Peyer's patch (tissue), 4 donors: Measurements from ENCODE around the gene ANKLE1. TPM values are rescaled to one million over a fixed set of nuclear protein-coding genes. Genes with fewer than 3 reads are reported as not detected.

Source experiments
- DNase-seq, 3 donors: peaks; one replicate each; pipeline ENCODE4 v3.0.0-alpha.2; 2017 to 2019
- H3K27ac ChIP-seq, 4 donors: fragments of 200-600 bp; sonication (generic); one replicate each; pipeline ENCODE4 v1.5.1; 2016 to 2019
- H3K27me3 ChIP-seq, 2 donors: fragments of 200-600 bp; sonication (generic); one replicate each; pipeline ENCODE4 v1.5.1; 2019
- H3K36me3 ChIP-seq, 3 donors: fragments of 200-600 bp; sonication (generic); one replicate each; pipeline ENCODE4 v1.5.1; 2016 to 2019
- H3K4me1 ChIP-seq, 4 donors: fragments of 200-600 bp; sonication (generic); one replicate each; pipeline ENCODE4 v1.5.1; 2016 to 2019
- H3K4me3 ChIP-seq, 4 donors: fragments of 200-600 bp; sonication (generic); 1 replicate in 3 of 4; 2 replicates in 1 of 4; pipeline ENCODE4 v1.5.1; 2016 to 2019; ENCODE audit warnings: mild to moderate bottlenecking in 1 of 4
- H3K9me3 ChIP-seq, 4 donors: fragments of 200-600 bp; sonication (generic); one replicate each; pipeline ENCODE4 v1.5.1; 2016 to 2019; ENCODE audit warnings: mild to moderate bottlenecking in 1 of 4
- POLR2A ChIP-seq, 2 donors: fragments of 450-650 bp; IDR thresholded peaks; one replicate each; pipeline ENCODE4 v1.5.1; 2017; ENCODE audit warnings: antibody characterized with exemption in 2 of 2, mild to moderate bottlenecking in 2 of 2, moderate library complexity in 2 of 2
- total RNA-seq, 4 donors: library from RNA; depleted of rRNA; stranded (reverse); fragments of >200 nt; gene quantifications; one replicate each; pipeline ENCODE4 v1.1.0, GENCODE V29; 2016
- TF ChIP-seq, protein P1 (sequence below), 6 experiments: fragments of 450-650 bp in 4 of 6; fragments of 200-600 bp in 2 of 6; sonication (generic) in 1 of 6; IDR thresholded peaks; one replicate each; pipeline ENCODE4 v1.5.1; 2017 to 2019; ENCODE audit warnings: antibody characterized with exemption in 6 of 6, mild to moderate bottlenecking in 3 of 6, moderate library complexity in 1 of 6

Gene ANKLE1
- total RNA-seq, 4 donors from 2014 or later: 0.18 to 1.3 (median 0.95) TPM; not detected in 1

DNA sequence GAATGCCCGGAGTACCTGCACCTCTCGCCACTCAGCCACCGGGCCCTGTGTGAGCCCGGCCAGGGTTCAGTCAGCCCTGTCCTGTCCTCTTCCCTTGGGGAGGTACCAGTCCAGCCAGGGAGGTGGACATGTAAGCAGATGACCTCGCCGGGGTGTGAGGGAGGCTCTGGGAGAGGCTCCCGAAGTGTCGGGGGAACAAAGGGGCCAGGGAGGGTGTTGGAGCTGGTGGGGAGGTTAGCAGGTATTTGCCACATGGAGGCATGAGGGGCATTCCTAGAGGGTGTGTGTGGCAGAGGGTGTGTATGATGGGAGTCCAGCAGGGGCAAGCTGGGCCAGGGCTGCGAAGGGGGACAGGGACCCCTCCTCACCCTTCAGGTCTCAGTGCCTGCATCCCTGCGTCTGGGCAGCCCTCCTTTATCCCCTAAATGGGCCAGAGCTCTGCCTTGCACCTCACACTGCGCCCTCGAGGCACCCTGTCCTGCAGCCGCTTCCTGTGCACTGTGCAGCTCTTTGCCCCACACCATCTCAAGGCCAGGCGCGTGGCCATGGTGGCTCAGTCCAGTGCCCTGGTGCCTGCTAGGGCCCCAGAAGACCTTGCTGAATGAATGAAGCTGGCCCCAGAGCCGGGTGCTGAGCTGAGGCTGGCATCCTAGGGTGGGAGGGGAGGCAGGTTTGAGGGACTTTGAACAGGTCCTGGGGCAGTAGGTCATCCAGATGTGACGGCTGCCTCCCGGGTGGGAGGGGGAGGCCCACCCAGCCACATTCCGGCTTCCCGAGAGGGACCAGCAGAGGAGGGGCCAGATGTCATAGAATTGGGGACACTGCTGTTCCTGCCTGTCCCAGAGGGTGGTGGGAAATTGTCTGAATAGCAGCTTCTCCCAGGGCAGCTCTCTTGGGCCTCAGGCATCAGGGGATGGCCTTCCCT, 30.8 kb downstream of the ANKLE1 start:
- H3K27me3 ChIP-seq: no peaks in the 10 kb centered on the region

DNA sequence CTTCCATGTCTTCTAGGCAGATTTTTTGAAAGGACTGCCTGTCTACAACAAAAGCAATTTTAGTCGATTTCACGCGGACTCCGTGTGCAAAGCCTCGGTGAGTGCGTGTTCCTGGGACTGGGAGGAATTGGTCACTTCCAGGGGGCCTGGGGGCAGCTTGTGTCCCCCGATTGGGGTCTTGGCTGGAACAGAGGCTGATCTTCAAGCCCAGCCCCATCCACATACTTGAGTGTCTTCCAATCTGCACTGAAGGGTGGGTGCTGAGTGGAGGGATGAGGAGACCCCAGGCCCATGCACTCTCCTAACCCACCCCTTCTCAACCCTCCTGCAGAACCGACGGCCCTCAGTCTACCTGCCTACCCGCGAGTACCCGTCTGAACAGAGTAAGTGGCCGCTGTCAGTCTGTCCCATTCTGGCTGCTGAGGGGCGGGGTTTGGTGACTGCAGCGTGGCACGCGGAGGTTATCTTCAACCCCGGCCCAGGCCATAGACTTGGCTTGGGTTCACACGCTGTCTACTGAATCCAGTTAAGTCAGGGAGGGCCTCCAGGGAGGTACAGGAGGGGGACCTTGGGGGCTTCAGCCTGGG, 32.4 kb downstream of the ANKLE1 start:
- H3K9me3 ChIP-seq: no peaks in the 10 kb centered on the region
- H3K27ac ChIP-seq: no peak overlapping the region
- peaks cover 0 to 30% (median 10%) of the 10 kb centered on the region in 4 donors for H3K4me1 ChIP-seq
- no peaks in the 10 kb centered on the region for H3K27me3 ChIP-seq
- H3K36me3 ChIP-seq: peaks cover 0 to 51% (median 0%) of the 10 kb centered on the region in 3 donors
- no peak overlapping the region for H3K4me3 ChIP-seq
- peak in 1 of 3 donors; percentile 46 for DNase-seq
- TF ChIP-seq POLR2A (IDR thresholded peaks at IDR 0.05): no peak
- TF ChIP-seq, protein P1, sequence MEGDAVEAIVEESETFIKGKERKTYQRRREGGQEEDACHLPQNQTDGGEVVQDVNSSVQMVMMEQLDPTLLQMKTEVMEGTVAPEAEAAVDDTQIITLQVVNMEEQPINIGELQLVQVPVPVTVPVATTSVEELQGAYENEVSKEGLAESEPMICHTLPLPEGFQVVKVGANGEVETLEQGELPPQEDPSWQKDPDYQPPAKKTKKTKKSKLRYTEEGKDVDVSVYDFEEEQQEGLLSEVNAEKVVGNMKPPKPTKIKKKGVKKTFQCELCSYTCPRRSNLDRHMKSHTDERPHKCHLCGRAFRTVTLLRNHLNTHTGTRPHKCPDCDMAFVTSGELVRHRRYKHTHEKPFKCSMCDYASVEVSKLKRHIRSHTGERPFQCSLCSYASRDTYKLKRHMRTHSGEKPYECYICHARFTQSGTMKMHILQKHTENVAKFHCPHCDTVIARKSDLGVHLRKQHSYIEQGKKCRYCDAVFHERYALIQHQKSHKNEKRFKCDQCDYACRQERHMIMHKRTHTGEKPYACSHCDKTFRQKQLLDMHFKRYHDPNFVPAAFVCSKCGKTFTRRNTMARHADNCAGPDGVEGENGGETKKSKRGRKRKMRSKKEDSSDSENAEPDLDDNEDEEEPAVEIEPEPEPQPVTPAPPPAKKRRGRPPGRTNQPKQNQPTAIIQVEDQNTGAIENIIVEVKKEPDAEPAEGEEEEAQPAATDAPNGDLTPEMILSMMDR (IDR thresholded peaks at IDR 0.05): no peak

More for the DNA sequence above, 30.8 kb downstream of the ANKLE1 start:
- Histone ChIP-seq H3K27ac (no peak overlapping the region), H3K36me3 (peaks cover 0 to 42% (median 0%) of the 10 kb centered on the region in 3 donors), H3K4me1 (peaks cover 0 to 31% (median 10%) of the 10 kb centered on the region in 4 donors), H3K9me3 (no peaks in the 10 kb centered on the region), H3K4me3 (no peak overlapping the region)
- no peak for DNase-seq
- TF ChIP-seq POLR2A (IDR thresholded peaks at IDR 0.05): no peak
- TF ChIP-seq, protein P1 (IDR thresholded peaks at IDR 0.05): no peak

DNA sequence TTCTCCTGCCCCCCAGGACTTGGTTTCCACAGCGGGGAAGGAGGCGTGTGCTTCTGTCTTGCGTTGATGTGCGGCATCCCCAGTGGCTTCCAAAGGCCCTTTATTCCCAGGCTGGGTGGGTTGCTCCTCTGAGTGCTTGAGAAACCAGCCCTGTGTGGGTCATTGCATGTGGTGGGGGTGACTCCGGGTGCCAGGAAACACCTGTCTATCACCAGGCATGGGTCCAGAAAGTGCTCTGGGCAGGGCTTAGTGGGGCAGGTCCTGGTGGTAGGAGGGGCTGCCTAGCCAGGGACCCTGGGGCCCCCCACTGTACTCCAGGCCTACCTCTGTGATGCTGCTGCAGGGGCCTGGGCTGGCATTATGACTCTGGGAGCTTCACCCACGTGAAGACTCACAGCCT, 37.3 kb downstream of the ANKLE1 start:
- Histone ChIP-seq H3K4me1 (peaks cover 0 to 8% (median 2%) of the 10 kb centered on the region in 4 donors), H3K27ac (no peak overlapping the region), H3K9me3 (no peaks in the 10 kb centered on the region), H3K27me3 (no peaks in the 10 kb centered on the region), H3K36me3 (peaks cover 0 to 68% (median 0%) of the 10 kb centered on the region in 3 donors), H3K4me3 (no peak overlapping the region)
- DNase-seq: no peak
- no peak for TF ChIP-seq POLR2A (IDR thresholded peaks at IDR 0.05)
- TF ChIP-seq, protein P1 (IDR thresholded peaks at IDR 0.05): no peak

DNA sequence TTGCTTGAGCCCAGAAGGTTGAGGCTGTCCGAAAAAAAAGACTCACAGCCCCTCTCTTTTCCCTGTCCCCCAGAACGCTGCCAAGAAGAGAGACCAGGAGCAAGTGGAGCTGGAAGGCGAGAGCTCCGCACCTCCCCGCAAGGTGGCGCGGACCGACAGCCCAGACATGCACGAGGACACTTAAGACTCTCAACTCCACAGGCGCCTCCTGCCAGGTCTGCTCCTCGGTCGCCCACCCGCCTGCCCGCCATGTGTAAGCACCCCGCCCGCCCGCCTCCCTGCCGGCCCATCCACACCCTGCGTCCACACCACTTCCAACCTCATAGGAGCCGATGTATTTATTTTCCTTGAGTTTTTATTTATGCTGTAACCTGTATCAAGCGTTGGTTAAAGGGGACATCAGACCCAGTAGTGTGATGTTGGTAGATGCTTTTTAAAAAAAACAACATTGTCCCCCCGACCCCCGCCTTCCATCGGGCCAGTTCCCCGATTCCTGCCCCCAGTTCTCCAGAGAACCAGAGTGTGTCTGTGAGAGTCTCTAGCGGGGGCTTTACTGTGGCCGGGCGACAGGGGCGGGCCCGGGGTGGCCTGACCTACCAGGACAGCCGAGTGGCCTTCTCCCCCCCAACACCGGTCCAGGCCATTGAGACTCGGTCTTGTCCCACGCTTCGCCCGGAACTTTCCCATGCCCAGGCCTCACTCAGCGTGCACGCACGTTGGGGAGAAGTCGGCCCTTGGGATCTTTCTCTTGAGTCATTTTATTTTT, 38.0 kb downstream of the ANKLE1 start:
- Histone ChIP-seq H3K27ac (no peak overlapping the region), H3K27me3 (no peaks in the 10 kb centered on the region), H3K4me1 (peaks cover 0 to 11% (median 2%) of the 10 kb centered on the region in 4 donors), H3K36me3 (peaks cover 0 to 61% (median 0%) of the 10 kb centered on the region in 3 donors), H3K4me3 (no peak overlapping the region), H3K9me3 (no peaks in the 10 kb centered on the region)
- no peak for DNase-seq
- TF ChIP-seq, protein P1 (IDR thresholded peaks at IDR 0.05): no peak
- no peak for TF ChIP-seq POLR2A (IDR thresholded peaks at IDR 0.05)

DNA sequence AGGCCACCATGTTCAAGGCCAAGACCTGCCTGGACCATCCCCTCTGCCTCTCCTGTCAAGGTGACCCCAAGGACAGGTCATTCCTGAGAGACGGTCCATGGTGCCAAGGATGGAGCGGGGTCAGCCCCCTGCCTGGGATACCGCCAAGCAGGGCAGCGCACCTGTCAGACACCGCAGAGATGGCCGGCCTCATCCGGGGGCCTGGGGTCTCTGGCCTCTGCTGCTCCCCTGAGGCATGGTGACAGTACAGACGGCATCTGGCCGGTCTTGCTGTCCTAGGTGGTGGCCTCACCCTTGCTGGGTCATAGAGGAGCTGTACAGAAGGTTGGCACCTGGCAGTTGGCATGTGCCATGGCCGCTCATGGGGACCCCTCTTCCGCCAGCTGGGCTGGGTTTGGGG, 38.7 kb downstream of the ANKLE1 start:
- peaks cover 0 to 11% (median 2%) of the 10 kb centered on the region in 4 donors for H3K4me1 ChIP-seq
- H3K27ac ChIP-seq: no peak overlapping the region
- H3K36me3 ChIP-seq: peaks cover 0 to 57% (median 0%) of the 10 kb centered on the region in 3 donors
- H3K9me3 ChIP-seq: no peaks in the 10 kb centered on the region
- H3K27me3 ChIP-seq: no peaks in the 10 kb centered on the region
- DNase-seq: no peak
- H3K4me3 ChIP-seq: no peak overlapping the region
- TF ChIP-seq POLR2A (IDR thresholded peaks at IDR 0.05): no peak
- TF ChIP-seq, protein P1 (IDR thresholded peaks at IDR 0.05): no peak
